KMS-11 (cell line): ENCODE measurements around the gene SLC37A4.

Experiments
- H2AFZ ChIP-seq: fragments of 200-600 bp; sonication (generic); 2 replicates; pipeline ENCODE4 v1.6.1; 2016; ENCODE audit warnings: antibody characterized with exemption, mixed run types, low read depth
- H3K27ac ChIP-seq: fragments of 200-600 bp; sonication (generic); 2 replicates; pipeline ENCODE4 v1.6.1; 2016; ENCODE audit warnings: mild to moderate bottlenecking, mixed run types
- H3K27me3 ChIP-seq: fragments of 200-600 bp; sonication (generic); 2 replicates; pipeline ENCODE4 v1.6.1; 2017; ENCODE audit warnings: mild to moderate bottlenecking, low read depth, mixed run types, moderate library complexity; ENCODE audit not compliant: insufficient read depth
- H3K36me3 ChIP-seq: fragments of 200-600 bp; sonication (generic); 2 replicates; pipeline ENCODE4 v1.6.1; 2017; ENCODE audit warnings: mild to moderate bottlenecking, mixed run types; ENCODE audit not compliant: insufficient read depth
- H3K4me1 ChIP-seq: fragments of 200-600 bp; sonication (generic); 2 replicates; pipeline ENCODE4 v1.6.1; 2016; ENCODE audit warnings: mild to moderate bottlenecking, low read depth, mixed run types; ENCODE audit not compliant: poor library complexity, severe bottlenecking
- H3K4me2 ChIP-seq: fragments of 200-600 bp; sonication (generic); 2 replicates; pipeline ENCODE4 v1.7.0; 2016; ENCODE audit warnings: mild to moderate bottlenecking, mixed run types
- H3K4me3 ChIP-seq: fragments of 200-600 bp; sonication (generic); IDR thresholded peaks from 2 replicates; pipeline ENCODE4 v1.6.1; 2017; ENCODE audit warnings: low read depth, low read length, mixed read lengths; ENCODE audit not compliant: insufficient read depth
- H3K79me2 ChIP-seq: fragments of 200-600 bp; sonication (generic); 2 replicates; pipeline ENCODE4 v1.6.1; 2016; ENCODE audit warnings: low read depth, mixed run types; ENCODE audit not compliant: insufficient read depth
- H3K9ac ChIP-seq: fragments of 200-600 bp; sonication (generic); 2 replicates; pipeline ENCODE4 v1.6.1; 2016; ENCODE audit warnings: mild to moderate bottlenecking, mixed run types
- H4K20me1 ChIP-seq: fragments of 200-600 bp; sonication (generic); 2 replicates; pipeline ENCODE4 v1.6.1; 2016; ENCODE audit warnings: mild to moderate bottlenecking, mixed run types; ENCODE audit not compliant: insufficient read depth
- TF ChIP-seq, protein P1 (sequence below): fragments of 200-600 bp; sonication (generic); conservative IDR thresholded peaks from 2 replicates; pipeline ENCODE4 v1.6.1; 2017; ENCODE audit warnings: low read depth, mild to moderate bottlenecking, antibody characterized with exemption, low read length, moderate library complexity, mixed read lengths

The SLC37A4 gene

DNA sequence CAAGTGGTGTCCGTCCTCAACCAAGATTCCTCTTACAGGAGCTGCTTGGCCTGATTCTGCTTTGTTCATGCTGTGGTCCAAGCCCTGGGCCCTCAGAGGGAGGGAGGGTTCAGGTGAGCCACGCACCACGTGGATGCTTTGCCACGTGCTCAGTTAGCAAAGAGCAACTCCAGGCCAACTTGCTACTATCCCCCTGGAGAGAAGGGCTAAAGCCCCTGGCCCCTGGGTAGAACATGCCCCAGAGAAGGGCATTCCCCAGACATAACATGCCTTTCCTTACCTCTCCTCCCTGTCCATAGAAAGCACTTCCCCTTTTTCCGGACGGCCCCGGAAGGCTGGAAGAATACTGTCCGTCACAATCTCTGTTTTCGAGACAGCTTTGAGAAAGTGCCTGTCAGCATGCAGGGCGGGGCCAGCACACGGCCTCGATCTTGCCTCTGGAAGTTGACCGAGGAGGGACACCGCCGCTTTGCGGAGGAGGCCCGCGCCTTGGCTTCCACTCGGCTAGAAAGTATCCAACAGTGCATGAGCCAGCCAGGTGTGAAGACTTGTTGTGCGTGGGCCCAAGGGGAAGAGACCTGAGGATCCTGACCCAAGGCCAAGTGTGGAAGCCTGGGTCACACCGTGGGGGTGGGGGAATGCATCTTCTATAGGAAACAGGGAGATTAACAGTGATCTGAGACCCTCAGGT lies 50.3 kb downstream of the SLC37A4 start:
- Histone ChIP-seq H3K4me2 (no peak overlapping the region), H3K4me3 (no peak overlapping the region), H4K20me1 (no peaks in the 10 kb centered on the region), H3K36me3 (no peaks in the 10 kb centered on the region), H3K4me1 (no peaks in the 10 kb centered on the region), H2AFZ (no peak overlapping the region), H3K27ac (no peak overlapping the region), H3K27me3 (no peaks in the 10 kb centered on the region), H3K79me2 (no peaks in the 10 kb centered on the region), H3K9ac (no peak overlapping the region)
- TF ChIP-seq, protein P1, sequence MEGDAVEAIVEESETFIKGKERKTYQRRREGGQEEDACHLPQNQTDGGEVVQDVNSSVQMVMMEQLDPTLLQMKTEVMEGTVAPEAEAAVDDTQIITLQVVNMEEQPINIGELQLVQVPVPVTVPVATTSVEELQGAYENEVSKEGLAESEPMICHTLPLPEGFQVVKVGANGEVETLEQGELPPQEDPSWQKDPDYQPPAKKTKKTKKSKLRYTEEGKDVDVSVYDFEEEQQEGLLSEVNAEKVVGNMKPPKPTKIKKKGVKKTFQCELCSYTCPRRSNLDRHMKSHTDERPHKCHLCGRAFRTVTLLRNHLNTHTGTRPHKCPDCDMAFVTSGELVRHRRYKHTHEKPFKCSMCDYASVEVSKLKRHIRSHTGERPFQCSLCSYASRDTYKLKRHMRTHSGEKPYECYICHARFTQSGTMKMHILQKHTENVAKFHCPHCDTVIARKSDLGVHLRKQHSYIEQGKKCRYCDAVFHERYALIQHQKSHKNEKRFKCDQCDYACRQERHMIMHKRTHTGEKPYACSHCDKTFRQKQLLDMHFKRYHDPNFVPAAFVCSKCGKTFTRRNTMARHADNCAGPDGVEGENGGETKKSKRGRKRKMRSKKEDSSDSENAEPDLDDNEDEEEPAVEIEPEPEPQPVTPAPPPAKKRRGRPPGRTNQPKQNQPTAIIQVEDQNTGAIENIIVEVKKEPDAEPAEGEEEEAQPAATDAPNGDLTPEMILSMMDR, result no peak

DNA sequence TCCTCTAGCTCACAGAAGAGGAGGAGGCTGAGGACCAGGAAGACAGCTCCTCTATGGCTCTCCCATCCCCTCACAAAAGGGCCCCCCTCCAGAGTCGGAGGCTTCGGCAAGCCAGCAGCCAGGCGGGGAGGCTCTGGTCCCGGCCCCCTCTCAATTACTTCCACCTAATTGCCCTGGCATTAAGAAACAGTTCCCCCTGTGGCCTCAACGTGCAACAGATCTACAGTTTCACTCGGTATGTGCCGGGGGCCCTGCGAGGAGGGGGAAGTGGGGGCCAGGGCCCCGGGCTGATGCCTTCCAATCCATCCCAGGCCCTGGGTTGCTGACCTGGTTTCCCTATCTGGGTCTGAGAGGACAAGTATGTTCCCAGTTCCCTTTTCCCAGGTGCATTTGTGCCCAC lies 51.2 kb downstream of the SLC37A4 start:
- Histone ChIP-seq H3K36me3 (no peaks in the 10 kb centered on the region), H3K79me2 (no peaks in the 10 kb centered on the region), H4K20me1 (no peaks in the 10 kb centered on the region), H3K27ac (no peak overlapping the region), H3K27me3 (no peaks in the 10 kb centered on the region), H3K9ac (no peak overlapping the region), H3K4me2 (no peak overlapping the region), H2AFZ (no peak overlapping the region), H3K4me1 (no peaks in the 10 kb centered on the region), H3K4me3 (no peak overlapping the region)
- TF ChIP-seq, protein P1, result no peak

DNA sequence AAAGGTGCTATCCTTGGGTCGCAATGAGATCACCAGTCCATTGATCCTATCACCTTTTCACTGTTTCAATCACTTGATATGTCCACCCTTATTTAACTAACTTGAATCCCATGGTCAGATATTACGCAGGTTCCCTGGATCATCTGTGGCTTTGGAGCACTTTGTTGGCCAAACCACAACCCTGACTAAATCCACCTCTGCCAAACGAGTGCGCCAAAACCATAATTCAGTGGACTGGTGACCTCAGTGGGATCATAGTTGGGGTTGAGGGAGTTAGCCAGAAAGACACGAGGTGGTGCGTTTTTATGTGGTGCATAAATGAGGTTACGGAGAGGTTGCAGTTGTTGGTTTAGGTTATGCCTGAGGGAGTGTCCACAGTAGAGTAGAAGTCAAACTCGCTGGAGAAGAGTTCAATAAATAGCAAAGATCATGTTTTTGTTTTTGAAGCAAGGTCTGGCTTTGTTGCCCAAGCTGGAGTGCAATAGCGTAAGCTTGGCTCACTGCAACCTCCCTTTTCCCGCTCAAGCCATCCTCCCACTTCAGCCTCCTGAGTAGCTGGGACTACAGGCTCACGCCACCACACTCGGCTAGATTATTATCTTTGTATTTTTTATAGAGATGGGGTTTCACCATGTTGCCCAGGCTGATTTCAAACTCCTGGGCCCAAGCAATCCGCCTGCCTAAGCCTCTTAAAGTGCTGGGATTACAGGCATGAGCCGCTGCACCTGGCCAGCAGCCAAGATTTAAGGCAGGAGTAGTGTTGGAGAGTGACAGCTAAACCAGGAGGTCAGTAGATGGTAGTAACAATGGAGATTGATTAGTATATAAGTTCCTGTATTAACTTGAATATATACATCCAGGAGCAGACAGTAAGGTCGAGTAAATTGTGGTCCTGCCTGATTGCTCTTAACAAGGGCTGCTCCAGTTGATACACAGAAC lies 54.6 kb downstream of the SLC37A4 start:
- Histone ChIP-seq H3K79me2 (no peaks in the 10 kb centered on the region), H3K9ac (no peak overlapping the region), H3K4me1 (no peaks in the 10 kb centered on the region), H3K4me2 (no peak overlapping the region), H4K20me1 (no peaks in the 10 kb centered on the region), H3K4me3 (no peak overlapping the region), H3K27ac (no peak overlapping the region), H3K36me3 (no peaks in the 10 kb centered on the region), H3K27me3 (no peaks in the 10 kb centered on the region), H2AFZ (no peak overlapping the region)
- TF ChIP-seq, protein P1, result no peak
